RKO (cell line): Measurements from ENCODE around the gene TRIP11.

Experiments used
- DNase-seq: peaks from one replicate; pipeline ENCODE4 v3.0.0-alpha.2; 2016; ENCODE audit warnings: low spot score

TRIP11 gene

GRCh38 chr14:91918186-91918883 lies 121.5 kb downstream of the TRIP11 start:
- no peak for DNase-seq
